Upper lobe of left lung (tissue), 6 donors: ENCODE results near the gene ACP7. TPM values are rescaled to one million over a fixed set of nuclear protein-coding genes. Genes with fewer than 3 reads are reported as not detected.

Experiments used
- ATAC-seq, 2 donors: fragments of 200-7000 bp; cut with Tn5 transposase; one replicate each; pipeline ENCODE4 v1.9.1; 2022; ENCODE audit warnings: mild to moderate bottlenecking in 2 of 2, moderate library complexity in 2 of 2; ENCODE audit not compliant: low FRiP score in 2 of 2
- DNase-seq, 2 donors: peaks; one replicate each; pipeline ENCODE4 v3.0.0-alpha.2; 2019 to 2020
- H3K27ac ChIP-seq, 4 donors: fragments of 200-600 bp; sonication (generic); one replicate each; pipeline ENCODE4 v1.5.1; 2016 to 2019
- H3K27me3 ChIP-seq, 4 donors: fragments of 200-600 bp; sonication (generic); one replicate each; pipeline ENCODE4 v1.5.1; 2017 to 2019
- H3K36me3 ChIP-seq, 4 donors: fragments of 200-600 bp; sonication (generic); one replicate each; pipeline ENCODE4 v1.5.1; 2016 to 2019
- H3K4me1 ChIP-seq, 4 donors: fragments of 200-600 bp; sonication (generic); one replicate each; pipeline ENCODE4 v1.5.1; 2018 to 2019
- H3K4me3 ChIP-seq, 4 donors: fragments of 200-600 bp; sonication (generic); one replicate each; pipeline ENCODE4 v1.5.1; 2017 to 2019; ENCODE audit warnings: mild to moderate bottlenecking in 2 of 4, moderate library complexity in 1 of 4
- H3K9me3 ChIP-seq, 4 donors: fragments of 200-600 bp; sonication (generic); one replicate each; pipeline ENCODE4 v1.5.1; 2018 to 2019
- CTCF ChIP-seq, 6 experiments: fragments of 450-650 bp in 4 of 6; fragments of 200-600 bp in 2 of 6; sonication (generic) in 2 of 6; IDR thresholded peaks; one replicate each; pipeline ENCODE4 v1.5.1; 2016 to 2019; ENCODE audit warnings: antibody characterized with exemption in 6 of 6
- EP300 ChIP-seq, 4 donors: sonication (generic); formaldehyde crosslinking; IDR thresholded peaks; one replicate each; pipeline ENCODE4 v1.5.1; 2017; ENCODE audit warnings: antibody characterized with exemption in 4 of 4, control low read depth in 2 of 4
- POLR2A ChIP-seq, 4 donors: fragments of 450-650 bp; IDR thresholded peaks; one replicate each; pipeline ENCODE4 v1.5.1; 2016 to 2017; ENCODE audit warnings: antibody characterized with exemption in 4 of 4, mild to moderate bottlenecking in 2 of 4
- POLR2AphosphoS5 ChIP-seq, 2 donors: sonication (generic); formaldehyde crosslinking; IDR thresholded peaks; one replicate each; pipeline ENCODE4 v1.5.1; 2017; ENCODE audit warnings: antibody characterized with exemption in 2 of 2
- WGBS, 2 donors: methylation state at CpG; one replicate each; pipeline ENCODE4 v1.1.5; 2017 to 2018; 5-methylcytosine and 5-hydroxymethylcytosine counted together
- total RNA-seq, 6 donors: library from RNA; depleted of rRNA in 4 of 6; stranded (reverse); fragments of >200 nt in 4 of 6; gene quantifications; one replicate each; pipeline versions ENCODE4 v1.1.0 to v1.2.1, GENCODE V29; 2016 to 2021
- donor health status: DM: no; HTN: no; CAD: no; lungs with moderate emphysema.
- donor health status: DM: no; HTN: yes; CAD: no; lungs with severe emphysema.

Gene ACP7
- total RNA-seq, 6 donors from 2014 or later = not detected

- Histone ChIP-seq H3K4me3 (no peak overlapping the region), H3K9me3 (no peaks in the 10 kb centered on the region), H3K4me1 (no peaks in the 10 kb centered on the region), H3K27ac (no peak overlapping the region), H3K36me3 (no peaks in the 10 kb centered on the region), H3K27me3 (no peaks in the 10 kb centered on the region)
- DNase-seq (no peak), ATAC-seq (no peak)
- 55 to 70% methylated on average over 3 of the region's 3 CpGs for WGBS, 2 donors
- TF ChIP-seq CTCF (IDR thresholded peaks at IDR 0.05) (no peak), EP300 (IDR thresholded peaks at IDR 0.05) (no peak), POLR2A (IDR thresholded peaks at IDR 0.05) (no peak), POLR2AphosphoS5 (IDR thresholded peaks at IDR 0.05) (no peak)
These were observed 9.9 kb upstream of the ACP7 start for GRCh38 chr19:39074205-39074692.

- no peak for DNase-seq
- no peaks in the 10 kb centered on the region for H3K9me3 ChIP-seq
- no peak for ATAC-seq
- H3K27ac ChIP-seq = no peak overlapping the region
- H3K27me3 ChIP-seq = no peaks in the 10 kb centered on the region
- H3K4me1 ChIP-seq = no peaks in the 10 kb centered on the region
- H3K36me3 ChIP-seq = no peaks in the 10 kb centered on the region
- H3K4me3 ChIP-seq = no peak overlapping the region
- no peak for TF ChIP-seq CTCF (IDR thresholded peaks at IDR 0.05)
- 91 to 95% methylated on average over 6 of the region's 6 CpGs for WGBS, 2 donors
These were observed 9.2 kb upstream of the ACP7 start for GRCh38 chr19:39074942-39075341.

- DNase-seq (no peak), ATAC-seq (no peak)
- Histone ChIP-seq H3K4me3 (no peak overlapping the region), H3K27me3 (no peaks in the 10 kb centered on the region), H3K36me3 (no peaks in the 10 kb centered on the region), H3K4me1 (no peaks in the 10 kb centered on the region), H3K9me3 (no peaks in the 10 kb centered on the region), H3K27ac (no peak overlapping the region)
- TF ChIP-seq CTCF (IDR thresholded peaks at IDR 0.05) (no peak), POLR2AphosphoS5 (IDR thresholded peaks at IDR 0.05) (no peak), POLR2A (IDR thresholded peaks at IDR 0.05) (no peak), EP300 (IDR thresholded peaks at IDR 0.05) (no peak)
- WGBS, 2 donors = 88 to 91% methylated on average over 10 to 11 of the region's 11 CpGs
These were observed 6.8 kb upstream of the ACP7 start for GRCh38 chr19:39077323-39077722.

- Histone ChIP-seq H3K9me3 (no peaks in the 10 kb centered on the region), H3K4me3 (no peak overlapping the region), H3K27me3 (peaks cover 0 to 1% (median 0%) of the 10 kb centered on the region in 4 donors), H3K36me3 (no peaks in the 10 kb centered on the region), H3K27ac (no peak overlapping the region), H3K4me1 (peaks cover 2 to 5% (median 5%) of the 10 kb centered on the region in 4 donors)
- no peak for DNase-seq
- ATAC-seq = no peak
- 61 to 64% methylated on average over 6 to 7 of the region's 7 CpGs for WGBS, 2 donors
- TF ChIP-seq POLR2A (IDR thresholded peaks at IDR 0.05) = no peak
- no peak for TF ChIP-seq CTCF (IDR thresholded peaks at IDR 0.05)
- TF ChIP-seq POLR2AphosphoS5 (IDR thresholded peaks at IDR 0.05) = no peak
- TF ChIP-seq EP300 (IDR thresholded peaks at IDR 0.05) = no peak
These were observed 5.5 kb upstream of the ACP7 start for GRCh38 chr19:39078436-39079200.

- H3K36me3 ChIP-seq = no peaks in the 10 kb centered on the region
- DNase-seq = no peak
- H3K4me1 ChIP-seq = peaks cover 11 to 16% (median 12%) of the 10 kb centered on the region in 4 donors
- TF ChIP-seq EP300 (IDR thresholded peaks at IDR 0.05) = no peak
- no peak for TF ChIP-seq POLR2AphosphoS5 (IDR thresholded peaks at IDR 0.05)
- no peak for TF ChIP-seq POLR2A (IDR thresholded peaks at IDR 0.05)
- no peak for TF ChIP-seq CTCF (IDR thresholded peaks at IDR 0.05)
- no peak for ATAC-seq
- no peak overlapping the region for H3K27ac ChIP-seq
- H3K27me3 ChIP-seq = peaks cover 0 to 16% (median 10%) of the 10 kb centered on the region in 4 donors
- WGBS, 2 donors = 43 to 53% methylated on average over 3 of the region's 3 CpGs
- no peaks in the 10 kb centered on the region for H3K9me3 ChIP-seq
- no peak overlapping the region for H3K4me3 ChIP-seq
These were observed 3.7 kb upstream of the ACP7 start for GRCh38 chr19:39080431-39080830.
